ENCODE data around the gene ASPM.

Gene ASPM

GRCh38 chr1:197146101-197147095, at the start of gene ASPM:
Gene ASPM, minus strand, starts transcription at chr1:197146669. Its CDS starts 232 bp downstream, at chr1:197146437.
- peak; percentile 67 for DNase-seq

- no peak for DNase-seq
Measured at GRCh38 chr1:197195100-197195499, 48.6 kb upstream of the ASPM start.

- no peak for DNase-seq
Measured at GRCh38 chr1:197184190-197184589, 37.7 kb upstream of the ASPM start.

- no peak for DNase-seq
Measured at GRCh38 chr1:197183195-197183748, 36.8 kb upstream of the ASPM start.

GRCh38 chr1:197182716-197183115, 36.2 kb upstream of the ASPM start:
- DNase-seq, result no peak

GRCh38 chr1:197181982-197182381, 35.5 kb upstream of the ASPM start:
- no peak for DNase-seq

- peak; percentile 12 for DNase-seq
Measured at GRCh38 chr1:197180252-197180878, 33.9 kb upstream of the ASPM start.

- DNase-seq, result no peak
Measured at GRCh38 chr1:197178998-197179397, 32.5 kb upstream of the ASPM start.

GRCh38 chr1:197174818-197175217, 28.3 kb upstream of the ASPM start:
- DNase-seq, result no peak

GRCh38 chr1:197173571-197174507, 27.4 kb upstream of the ASPM start:
- DNase-seq, result no peak

GRCh38 chr1:197171531-197171930, 25.1 kb upstream of the ASPM start:
- DNase-seq, result no peak

- no peak for DNase-seq
Measured at GRCh38 chr1:197170538-197170937, 24.1 kb upstream of the ASPM start.

- DNase-seq, result no peak
Measured at GRCh38 chr1:197159461-197159860, 13.0 kb upstream of the ASPM start.

GRCh38 chr1:197156692-197157091, 10.2 kb upstream of the ASPM start:
- no peak for DNase-seq

- DNase-seq, result no peak
Measured at GRCh38 chr1:197152662-197153061, 6.2 kb upstream of the ASPM start.

- DNase-seq, result no peak
Measured at GRCh38 chr1:197151185-197151584, 4.7 kb upstream of the ASPM start.

GRCh38 chr1:197150336-197151005, 4.0 kb upstream of the ASPM start:
- no peak for DNase-seq

GRCh38 chr1:197149340-197149739, 2.9 kb upstream of the ASPM start:
- no peak for DNase-seq

GRCh38 chr1:197145446-197146024, 934 bp downstream of the ASPM start:
- no peak for DNase-seq

GRCh38 chr1:197144570-197145325, 1.7 kb downstream of the ASPM start:
- DNase-seq, result no peak

- no peak for DNase-seq
Measured at GRCh38 chr1:197143276-197143675, 3.2 kb downstream of the ASPM start.

All from NCI-H187 treated with DMSO at 0.1 percent for 48 hours (cell line).